Subcutaneous adipose tissue (tissue), 4 donors: ENCODE data around the gene PTAFR. TPM values are rescaled to one million over a fixed set of nuclear protein-coding genes. Genes with fewer than 3 reads are reported as not detected.

Source experiments
- CTCF ChIP-seq: fragments of 450-650 bp; IDR thresholded peaks from one replicate; pipeline ENCODE4 v1.5.1; 2016; ENCODE audit warnings: low read depth, mild to moderate bottlenecking, control low read depth, antibody characterized with exemption, moderate library complexity
- total RNA-seq, 4 donors: library from RNA; depleted of rRNA; stranded (reverse); fragments of >200 nt; gene quantifications; one replicate each; pipeline ENCODE4 v1.1.0, GENCODE V29; 2016

PTAFR gene
- total RNA-seq, 4 donors from 2014 or later = 6.4 to 24.8 (median 7.6) TPM

GRCh38 chr1:28126212-28126611 is 50.3 kb downstream of the PTAFR start:
- TF ChIP-seq CTCF = no peak

- TF ChIP-seq CTCF = no peak
Observed at GRCh38 chr1:28123461-28123961, 53.0 kb downstream of the PTAFR start.

- TF ChIP-seq CTCF = no peak
Observed at GRCh38 chr1:28122183-28122582, 54.3 kb downstream of the PTAFR start.

GRCh38 chr1:28119556-28119955 is 56.9 kb downstream of the PTAFR start:
- TF ChIP-seq CTCF = no peak

GRCh38 chr1:28118640-28119307 is 57.7 kb downstream of the PTAFR start:
- no peak for TF ChIP-seq CTCF

GRCh38 chr1:28115267-28115666 is 61.2 kb downstream of the PTAFR start:
- no peak for TF ChIP-seq CTCF

GRCh38 chr1:28114844-28115243 is 61.6 kb downstream of the PTAFR start:
- TF ChIP-seq CTCF = no peak
